GM13977 (cell line): ENCODE measurements around the gene TCEA2.

Experiments used
- DNase-seq: peaks from one replicate; pipeline ENCODE4 v3.0.0; 2012; ENCODE audit warnings: low spot score
- in situ Hi-C: fragments of 300-500 bp; cut with MboI; formaldehyde crosslinking; loops from one replicate; pipeline ENCODE4 v1.12.0; 2022; ENCODE audit warnings: low sequenced_read_pairs, low pct_unique_long_range_greater_than_20kb, mixed read lengths, inconsistent platforms; ENCODE audit not compliant: unreplicated experiment
- TF ChIP-seq, protein P1 (sequence below): IDR thresholded peaks from 2 replicates; pipeline ENCODE4 v1.5.1; 2012; ENCODE audit warnings: mild to moderate bottlenecking, control low read depth; ENCODE audit not compliant: insufficient read depth; ENCODE audit errors: extremely low read depth, missing control alignments

TCEA2 gene

DNA sequence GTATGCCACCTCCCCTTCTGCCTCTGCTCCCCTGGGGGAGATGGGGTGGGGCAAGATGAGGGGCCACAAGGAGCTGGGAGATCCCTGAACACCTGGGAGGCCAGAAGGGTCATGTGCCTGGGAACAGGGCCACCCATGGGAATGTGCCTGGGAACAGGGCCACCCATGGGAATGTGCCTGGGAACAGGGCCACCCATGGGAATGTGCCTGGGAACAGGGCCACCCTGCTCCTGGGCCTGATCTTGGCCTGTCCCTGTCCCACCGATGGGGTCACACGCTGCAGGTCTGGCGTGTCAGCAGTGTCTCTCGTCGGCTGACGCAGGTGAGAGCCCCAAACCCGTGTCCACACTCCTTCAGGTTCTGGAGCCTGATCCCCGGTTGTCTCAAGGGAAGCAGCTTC is 12.0 kb downstream of the TCEA2 start:
- no peak for DNase-seq
- in situ Hi-C loops, result no loop called here
- TF ChIP-seq, protein P1, sequence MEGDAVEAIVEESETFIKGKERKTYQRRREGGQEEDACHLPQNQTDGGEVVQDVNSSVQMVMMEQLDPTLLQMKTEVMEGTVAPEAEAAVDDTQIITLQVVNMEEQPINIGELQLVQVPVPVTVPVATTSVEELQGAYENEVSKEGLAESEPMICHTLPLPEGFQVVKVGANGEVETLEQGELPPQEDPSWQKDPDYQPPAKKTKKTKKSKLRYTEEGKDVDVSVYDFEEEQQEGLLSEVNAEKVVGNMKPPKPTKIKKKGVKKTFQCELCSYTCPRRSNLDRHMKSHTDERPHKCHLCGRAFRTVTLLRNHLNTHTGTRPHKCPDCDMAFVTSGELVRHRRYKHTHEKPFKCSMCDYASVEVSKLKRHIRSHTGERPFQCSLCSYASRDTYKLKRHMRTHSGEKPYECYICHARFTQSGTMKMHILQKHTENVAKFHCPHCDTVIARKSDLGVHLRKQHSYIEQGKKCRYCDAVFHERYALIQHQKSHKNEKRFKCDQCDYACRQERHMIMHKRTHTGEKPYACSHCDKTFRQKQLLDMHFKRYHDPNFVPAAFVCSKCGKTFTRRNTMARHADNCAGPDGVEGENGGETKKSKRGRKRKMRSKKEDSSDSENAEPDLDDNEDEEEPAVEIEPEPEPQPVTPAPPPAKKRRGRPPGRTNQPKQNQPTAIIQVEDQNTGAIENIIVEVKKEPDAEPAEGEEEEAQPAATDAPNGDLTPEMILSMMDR, result no peak

DNA sequence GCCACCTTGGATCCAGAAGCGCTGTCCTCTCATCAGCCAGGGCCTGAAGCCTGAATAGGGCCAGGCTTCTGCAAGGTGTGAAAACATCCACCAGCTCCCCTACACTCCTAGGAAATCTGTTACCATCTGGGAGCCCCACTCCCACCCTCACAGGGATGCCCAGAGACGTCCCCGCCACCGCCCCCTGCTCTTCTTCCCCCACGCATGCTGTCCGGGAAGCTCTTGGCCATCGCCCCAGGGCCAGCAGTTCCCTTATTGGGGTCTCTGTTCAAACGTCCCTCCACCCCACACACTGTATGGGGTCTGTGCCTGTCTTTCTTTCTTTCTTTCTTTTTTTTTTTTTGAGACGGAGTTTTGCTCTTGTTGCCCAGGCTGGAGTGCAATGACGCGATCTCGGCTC is 12.6 kb downstream of the TCEA2 start:
- in situ Hi-C loops, result no loop called here
- no peak for DNase-seq
- TF ChIP-seq, protein P1, result no peak

DNA sequence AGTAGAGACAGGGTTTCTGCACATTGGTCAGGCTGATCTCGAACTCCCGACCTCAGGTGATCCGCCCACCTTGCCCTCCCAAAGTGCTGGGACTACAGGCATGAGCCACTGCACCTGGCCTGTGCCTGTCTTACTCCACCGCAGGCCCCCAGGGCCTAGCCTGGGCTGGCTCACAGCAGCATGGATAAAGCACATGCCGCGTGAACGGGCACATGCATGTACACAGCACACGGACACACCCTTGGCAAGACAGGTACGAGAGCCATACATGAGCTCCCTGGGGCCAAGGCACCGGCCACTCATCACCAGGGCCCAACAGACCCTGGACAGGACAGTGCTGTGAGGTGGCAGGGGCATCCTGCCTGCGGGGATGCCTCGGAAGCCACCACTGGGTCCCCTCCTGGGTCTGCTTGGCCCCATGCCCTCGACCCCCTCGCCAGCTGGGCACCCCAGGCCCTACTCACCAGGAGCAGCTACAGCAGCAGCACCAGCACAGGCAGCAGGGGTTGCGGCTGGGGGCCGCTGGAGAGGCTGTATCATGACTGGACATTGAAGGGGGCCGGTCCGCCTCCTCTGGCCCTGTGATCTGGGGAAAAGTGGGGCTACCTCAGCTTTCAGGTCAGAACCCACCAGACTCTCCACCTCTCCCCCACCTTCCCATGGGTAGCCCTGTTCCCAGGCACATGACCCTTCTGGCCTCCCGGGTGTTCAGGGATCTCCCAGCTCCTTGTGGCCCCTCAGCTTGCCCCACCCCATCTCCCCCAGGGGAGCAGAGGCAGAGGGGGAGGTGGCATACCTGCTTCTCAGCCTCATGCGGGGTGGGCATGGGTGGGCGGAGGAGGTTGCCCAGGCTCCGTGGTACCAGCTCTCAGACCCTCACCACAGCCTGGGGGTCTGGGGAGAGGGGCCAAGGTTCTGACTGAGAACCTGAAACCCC is 13.3 kb downstream of the TCEA2 start:
- no peak for DNase-seq
- in situ Hi-C loops, result no loop called here

DNA sequence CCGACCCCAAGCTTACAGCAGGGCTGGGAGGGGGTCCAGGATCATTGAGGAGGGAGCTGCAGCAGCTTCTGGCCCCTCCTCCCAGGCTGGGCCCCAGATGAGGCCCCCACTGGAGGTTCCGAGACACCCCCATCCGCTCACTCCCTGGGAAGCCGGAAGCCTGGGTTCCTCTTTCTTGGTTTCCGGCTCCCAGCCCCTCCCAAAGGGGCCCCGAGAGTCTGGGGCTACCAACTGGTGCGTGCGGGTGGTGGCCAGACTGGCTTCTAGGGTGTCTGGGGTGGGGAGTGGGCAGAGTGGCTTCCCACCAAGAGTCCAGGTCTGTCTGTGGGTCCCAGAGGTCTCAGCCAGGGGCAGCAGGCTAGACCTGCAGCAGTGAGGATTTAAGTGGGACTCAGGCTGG is 14.1 kb downstream of the TCEA2 start:
- in situ Hi-C loops, result no loop called here
- peak; percentile 70 for DNase-seq
- TF ChIP-seq, protein P1, result no peak

More for the DNA sequence above, 13.3 kb downstream of the TCEA2 start:
- TF ChIP-seq, protein P1, result no peak

DNA sequence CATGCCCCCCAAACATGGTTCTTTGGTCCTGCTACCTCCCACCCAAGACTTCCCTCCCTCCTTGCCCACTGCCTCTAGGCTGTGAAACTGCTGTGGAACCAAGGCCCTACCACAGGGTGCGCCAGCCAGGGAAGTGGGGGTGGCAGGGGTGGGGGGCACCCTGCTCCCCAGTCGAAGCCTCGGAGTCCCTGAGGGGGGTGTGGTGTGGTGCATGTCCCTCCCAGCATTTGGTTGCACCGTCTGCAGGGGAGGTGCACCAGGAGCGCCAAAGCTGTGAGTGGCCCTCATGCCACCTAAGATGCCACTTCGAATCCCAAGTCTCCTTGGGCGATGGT is 14.5 kb downstream of the TCEA2 start:
- no peak for DNase-seq
- TF ChIP-seq, protein P1, result no peak
- in situ Hi-C loops, result no loop called here

DNA sequence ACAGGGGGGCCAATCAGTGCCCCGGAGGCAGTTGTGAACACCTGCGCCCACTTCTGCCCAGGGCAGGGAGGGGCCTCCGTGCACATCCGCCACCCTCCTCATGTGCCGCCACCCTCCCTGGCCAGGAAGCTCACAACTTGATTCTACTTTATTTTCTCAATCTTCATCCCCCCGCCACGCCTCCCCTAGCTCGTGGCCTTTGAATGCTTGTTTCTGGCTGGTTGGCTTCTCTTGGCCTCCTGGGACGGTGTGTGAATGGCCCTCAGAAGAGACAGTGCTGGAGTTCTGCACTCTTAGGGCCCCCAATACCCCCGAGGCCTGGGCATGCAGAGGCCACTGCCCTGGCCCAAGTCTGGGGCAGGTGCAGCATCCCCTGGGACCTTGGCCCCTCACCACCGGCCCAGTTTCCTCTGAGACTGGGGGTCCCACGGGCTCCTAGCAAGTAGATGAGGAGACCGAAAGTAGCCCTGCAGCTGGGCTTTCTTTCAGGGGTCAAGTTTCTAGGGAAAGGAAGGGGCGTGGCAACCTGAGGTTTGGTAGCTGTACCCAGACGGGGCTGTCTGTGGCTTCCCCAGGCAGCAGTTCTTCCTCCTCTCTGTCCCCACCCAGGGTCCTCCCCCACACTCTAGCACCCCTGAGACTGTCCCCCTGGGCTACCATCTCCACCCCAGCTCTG is 15.0 kb downstream of the TCEA2 start:
- TF ChIP-seq, protein P1, result no peak
- no peak for DNase-seq
- in situ Hi-C loops, result no loop called here
